HL-60 (cell line): ENCODE measurements around the gene ACP7.

Experiments used
- DNase-seq, 2 experiments: peaks; one replicate each; pipeline ENCODE4 v3.0.0-alpha.2; 2010 to 2020; ENCODE audit warnings: low read depth in 1 of 2, low spot score in 1 of 2
- H3K27ac ChIP-seq: fragments of 250-450 bp; sonication (Bioruptor Pico); replicated peaks from 2 replicates; pipeline ENCODE4 v1.5.1; 2020; ENCODE audit warnings: mild to moderate bottlenecking, moderate library complexity
- H3K27me3 ChIP-seq: fragments of 250-450 bp; sonication (Bioruptor Pico); 2 replicates; pipeline ENCODE4 v1.5.1; 2021; ENCODE audit warnings: mild to moderate bottlenecking, moderate library complexity; ENCODE audit not compliant: insufficient read depth, poor library complexity, severe bottlenecking
- H3K4me3 ChIP-seq: replicated peaks from 2 replicates; pipeline ENCODE4 v1.5.1; 2011; ENCODE audit warnings: mild to moderate bottlenecking, control low read depth, low read length; ENCODE audit not compliant: insufficient read depth
- CTCF ChIP-seq: IDR thresholded peaks from one replicate; pipeline ENCODE4 v1.5.1; 2011; ENCODE audit warnings: low read length, control low read depth, inconsistent platforms; ENCODE audit not compliant: insufficient read depth
- GABPA ChIP-seq: IDR thresholded peaks from 2 replicates; pipeline ENCODE4 v1.6.1; 2012; ENCODE audit warnings: low read depth
- POLR2AphosphoS5 ChIP-seq: IDR thresholded peaks from 2 replicates; pipeline ENCODE4 v1.6.1; 2012; ENCODE audit warnings: low read depth
- SPI1 ChIP-seq: IDR thresholded peaks from 2 replicates; pipeline ENCODE4 v1.6.1; 2012; ENCODE audit warnings: low read depth, mild to moderate bottlenecking, borderline replicate concordance
- TF ChIP-seq, protein P1 (sequence below): IDR thresholded peaks from 2 replicates; pipeline ENCODE4 v1.6.1; 2012; ENCODE audit warnings: low read depth; ENCODE audit not compliant: insufficient replicate concordance

ACP7 gene

GRCh38 chr19:39059302-39059701, 24.9 kb upstream of the ACP7 start:
- Histone ChIP-seq H3K27ac (no peak overlapping the region), H3K27me3 (no peaks in the 10 kb centered on the region), H3K4me3 (no peak overlapping the region)
- TF ChIP-seq POLR2AphosphoS5 = no peak
- TF ChIP-seq, protein P1, sequence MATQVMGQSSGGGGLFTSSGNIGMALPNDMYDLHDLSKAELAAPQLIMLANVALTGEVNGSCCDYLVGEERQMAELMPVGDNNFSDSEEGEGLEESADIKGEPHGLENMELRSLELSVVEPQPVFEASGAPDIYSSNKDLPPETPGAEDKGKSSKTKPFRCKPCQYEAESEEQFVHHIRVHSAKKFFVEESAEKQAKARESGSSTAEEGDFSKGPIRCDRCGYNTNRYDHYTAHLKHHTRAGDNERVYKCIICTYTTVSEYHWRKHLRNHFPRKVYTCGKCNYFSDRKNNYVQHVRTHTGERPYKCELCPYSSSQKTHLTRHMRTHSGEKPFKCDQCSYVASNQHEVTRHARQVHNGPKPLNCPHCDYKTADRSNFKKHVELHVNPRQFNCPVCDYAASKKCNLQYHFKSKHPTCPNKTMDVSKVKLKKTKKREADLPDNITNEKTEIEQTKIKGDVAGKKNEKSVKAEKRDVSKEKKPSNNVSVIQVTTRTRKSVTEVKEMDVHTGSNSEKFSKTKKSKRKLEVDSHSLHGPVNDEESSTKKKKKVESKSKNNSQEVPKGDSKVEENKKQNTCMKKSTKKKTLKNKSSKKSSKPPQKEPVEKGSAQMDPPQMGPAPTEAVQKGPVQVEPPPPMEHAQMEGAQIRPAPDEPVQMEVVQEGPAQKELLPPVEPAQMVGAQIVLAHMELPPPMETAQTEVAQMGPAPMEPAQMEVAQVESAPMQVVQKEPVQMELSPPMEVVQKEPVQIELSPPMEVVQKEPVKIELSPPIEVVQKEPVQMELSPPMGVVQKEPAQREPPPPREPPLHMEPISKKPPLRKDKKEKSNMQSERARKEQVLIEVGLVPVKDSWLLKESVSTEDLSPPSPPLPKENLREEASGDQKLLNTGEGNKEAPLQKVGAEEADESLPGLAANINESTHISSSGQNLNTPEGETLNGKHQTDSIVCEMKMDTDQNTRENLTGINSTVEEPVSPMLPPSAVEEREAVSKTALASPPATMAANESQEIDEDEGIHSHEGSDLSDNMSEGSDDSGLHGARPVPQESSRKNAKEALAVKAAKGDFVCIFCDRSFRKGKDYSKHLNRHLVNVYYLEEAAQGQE = no peak
- TF ChIP-seq CTCF = no peak
- no peak for TF ChIP-seq SPI1
- no peak for TF ChIP-seq GABPA
- no peak for DNase-seq

DNA sequence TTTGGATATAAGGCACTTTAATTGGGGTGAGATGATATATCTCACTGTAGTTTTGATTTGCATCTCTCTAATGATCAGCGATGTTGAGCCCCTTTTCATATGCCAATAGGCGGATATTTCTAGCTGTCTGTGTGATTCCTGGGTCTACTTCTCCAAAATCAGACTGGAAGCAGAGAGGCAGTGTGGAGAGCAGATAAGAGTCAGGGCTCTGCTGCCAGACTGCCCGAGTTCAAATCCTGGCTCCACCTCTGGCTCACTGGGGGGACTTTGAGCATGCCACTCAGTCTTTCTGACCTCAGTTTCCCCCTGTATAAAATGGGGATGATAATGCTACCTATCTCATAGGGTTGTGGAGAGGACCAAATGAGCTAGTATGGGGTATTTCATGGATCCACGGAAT, 24.0 kb upstream of the ACP7 start:
- TF ChIP-seq SPI1 = no peak
- TF ChIP-seq, protein P1 = no peak
- no peak for TF ChIP-seq GABPA
- no peak for TF ChIP-seq POLR2AphosphoS5
- no peak for TF ChIP-seq CTCF
- no peak overlapping the region for H3K4me3 ChIP-seq
- H3K27me3 ChIP-seq = no peaks in the 10 kb centered on the region
- H3K27ac ChIP-seq = no peak overlapping the region
- no peak for DNase-seq

DNA sequence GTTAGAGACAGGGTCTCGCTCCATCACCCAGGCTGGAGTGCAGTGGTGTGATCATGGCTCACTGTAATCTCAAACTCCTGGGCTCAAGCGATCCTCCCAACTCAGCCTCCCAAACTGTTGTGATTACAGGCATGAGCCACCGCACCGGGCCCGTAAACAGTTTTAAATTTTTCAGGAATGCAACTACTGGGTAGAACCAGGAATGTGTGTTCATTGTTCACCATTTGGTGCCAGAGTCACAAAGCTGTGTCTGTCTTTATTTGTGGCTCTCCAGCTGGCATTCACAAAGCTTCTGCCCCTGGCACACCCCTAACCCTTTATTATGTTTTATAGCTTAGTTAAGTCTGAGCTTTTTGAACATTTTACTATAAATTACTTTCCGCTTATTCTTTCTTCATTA, 19.8 kb upstream of the ACP7 start:
- H3K27ac ChIP-seq = no peak overlapping the region
- no peak for DNase-seq
- TF ChIP-seq GABPA (no peak), SPI1 (no peak), CTCF (no peak), POLR2AphosphoS5 (no peak)
- TF ChIP-seq, protein P1 = no peak

More for the DNA sequence above, 19.8 kb upstream of the ACP7 start:
- Histone ChIP-seq H3K27me3 (no peaks in the 10 kb centered on the region), H3K4me3 (no peak overlapping the region)
